ENCODE results near the gene PFN3. TPM values are rescaled to one million over a fixed set of nuclear protein-coding genes. Genes with fewer than 3 reads are reported as not detected.

Gene PFN3
- total and polyA plus RNA-seq, 8 donors = not detected

DNA sequence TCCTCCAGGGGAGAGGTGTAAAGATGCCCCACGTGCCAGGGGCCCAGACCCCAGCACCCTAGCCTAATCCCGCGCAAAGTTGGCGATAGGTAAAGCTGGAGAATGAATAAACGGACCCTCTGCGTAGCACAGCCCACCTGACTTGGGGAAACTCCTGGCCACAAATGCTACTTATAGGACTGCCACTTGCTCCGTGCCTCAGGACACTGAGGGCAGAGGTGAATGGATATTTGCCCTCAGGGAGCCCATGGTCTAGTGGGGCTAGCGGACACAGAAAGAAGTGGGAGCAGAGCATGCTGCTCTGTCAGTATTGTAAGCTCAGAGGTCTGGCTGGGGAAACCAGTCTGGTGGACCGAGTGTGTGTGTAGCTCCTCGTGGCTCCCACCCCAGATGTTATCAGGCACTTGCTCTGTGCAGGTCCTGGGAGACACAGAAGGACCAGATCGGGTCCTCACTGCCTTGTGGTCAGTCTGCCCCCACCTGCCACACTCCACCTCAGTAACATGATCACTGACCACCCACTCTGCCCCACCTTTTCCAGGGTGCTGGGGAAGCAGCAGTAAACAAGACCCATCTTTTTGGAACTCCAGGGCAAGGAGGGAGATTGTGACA is 26.9 kb upstream of the PFN3 start:
- H3K4me1 ChIP-seq = peaks cover 0 to 13% (median 4%) of the 10 kb centered on the region in 3 donors
- peaks cover 0 to 2% (median 0%) of the 10 kb centered on the region in 3 donors for H3K36me3 ChIP-seq
- no peak for ATAC-seq
- no peaks in the 10 kb centered on the region for H3K27me3 ChIP-seq
- intact Hi-C loops (cut with DNase I) = no loop called here
- no peak for DNase-seq
- no peaks in the 10 kb centered on the region for H3K9me3 ChIP-seq
- peak overlapping the region; percentile 66 to 96 (median 81) for H3K4me3 ChIP-seq
- no peak for FAIRE-seq
- WGBS, 2 donors = 16 to 21% methylated on average over 11 of the region's 11 CpGs
- peak overlapping the region; percentile 58 to 82 (median 72) for H3K27ac ChIP-seq
- TF ChIP-seq, protein P1, sequence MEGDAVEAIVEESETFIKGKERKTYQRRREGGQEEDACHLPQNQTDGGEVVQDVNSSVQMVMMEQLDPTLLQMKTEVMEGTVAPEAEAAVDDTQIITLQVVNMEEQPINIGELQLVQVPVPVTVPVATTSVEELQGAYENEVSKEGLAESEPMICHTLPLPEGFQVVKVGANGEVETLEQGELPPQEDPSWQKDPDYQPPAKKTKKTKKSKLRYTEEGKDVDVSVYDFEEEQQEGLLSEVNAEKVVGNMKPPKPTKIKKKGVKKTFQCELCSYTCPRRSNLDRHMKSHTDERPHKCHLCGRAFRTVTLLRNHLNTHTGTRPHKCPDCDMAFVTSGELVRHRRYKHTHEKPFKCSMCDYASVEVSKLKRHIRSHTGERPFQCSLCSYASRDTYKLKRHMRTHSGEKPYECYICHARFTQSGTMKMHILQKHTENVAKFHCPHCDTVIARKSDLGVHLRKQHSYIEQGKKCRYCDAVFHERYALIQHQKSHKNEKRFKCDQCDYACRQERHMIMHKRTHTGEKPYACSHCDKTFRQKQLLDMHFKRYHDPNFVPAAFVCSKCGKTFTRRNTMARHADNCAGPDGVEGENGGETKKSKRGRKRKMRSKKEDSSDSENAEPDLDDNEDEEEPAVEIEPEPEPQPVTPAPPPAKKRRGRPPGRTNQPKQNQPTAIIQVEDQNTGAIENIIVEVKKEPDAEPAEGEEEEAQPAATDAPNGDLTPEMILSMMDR (IDR thresholded peaks at IDR 0.05) = no peak

DNA sequence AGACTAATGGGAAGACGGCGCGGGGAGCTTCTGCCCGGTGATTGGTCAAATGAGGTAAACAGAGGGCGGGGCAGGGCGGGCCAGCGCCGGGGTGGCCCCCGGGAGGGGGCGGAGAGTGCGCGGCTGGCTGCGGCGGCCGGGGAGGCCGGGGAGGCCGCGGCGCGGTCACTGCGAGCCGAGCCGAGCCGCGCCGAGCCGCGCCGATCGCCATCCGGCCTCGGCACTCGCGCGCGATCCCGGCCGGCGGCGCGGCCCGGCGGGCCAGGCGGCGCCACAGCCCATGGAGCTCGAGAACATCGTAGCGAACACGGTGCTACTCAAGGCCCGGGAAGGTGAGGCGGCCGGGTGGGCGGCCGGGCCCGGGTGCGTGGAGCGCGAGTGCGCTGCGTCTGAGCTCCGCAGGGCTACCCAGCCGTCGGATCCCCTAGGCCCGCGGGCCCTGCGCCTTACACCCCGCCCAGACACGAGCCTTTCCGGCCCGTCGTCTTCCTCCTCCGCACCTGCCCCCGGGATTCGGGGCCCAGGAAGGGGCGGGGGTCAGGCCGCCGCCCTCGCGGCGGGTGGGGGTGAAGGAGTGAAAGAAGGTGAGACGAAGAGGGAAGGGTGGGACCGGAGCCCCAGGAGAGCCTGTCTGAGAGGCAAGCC is 26.2 kb upstream of the PFN3 start, which contains the start of gene GRK6:
Gene GRK6, plus strand, starts transcription at position 111 of the 645 bp plus-strand sequence. Its CDS starts 170 bp downstream, at position 281.
- TF ChIP-seq, protein P1 (IDR thresholded peaks at IDR 0.05) = no peak
- WGBS, 2 donors = 1% methylated on average over 31 to 82 of the region's 82 CpGs
- Histone ChIP-seq H3K36me3 (no peaks in the 10 kb centered on the region), H3K9me3 (no peaks in the 10 kb centered on the region), H3K27ac (peak within 1 kb of the TSS; percentile 80 to 95 (median 85)), H3K4me1 (peaks cover 0 to 13% (median 4%) of the 10 kb centered on the region in 3 donors), H3K27me3 (no peaks in the 10 kb centered on the region), H3K4me3 (peak within 1 kb of the TSS; percentile 66 to 96 (median 81))
- peak in 1 of 4 donors; percentile 1 for ATAC-seq
- intact Hi-C loops (cut with DNase I) = no loop called here
- DNase-seq = peak in 5 of 6 donors; percentile 47 to 94 (median 71)
- no peak for FAIRE-seq

DNA sequence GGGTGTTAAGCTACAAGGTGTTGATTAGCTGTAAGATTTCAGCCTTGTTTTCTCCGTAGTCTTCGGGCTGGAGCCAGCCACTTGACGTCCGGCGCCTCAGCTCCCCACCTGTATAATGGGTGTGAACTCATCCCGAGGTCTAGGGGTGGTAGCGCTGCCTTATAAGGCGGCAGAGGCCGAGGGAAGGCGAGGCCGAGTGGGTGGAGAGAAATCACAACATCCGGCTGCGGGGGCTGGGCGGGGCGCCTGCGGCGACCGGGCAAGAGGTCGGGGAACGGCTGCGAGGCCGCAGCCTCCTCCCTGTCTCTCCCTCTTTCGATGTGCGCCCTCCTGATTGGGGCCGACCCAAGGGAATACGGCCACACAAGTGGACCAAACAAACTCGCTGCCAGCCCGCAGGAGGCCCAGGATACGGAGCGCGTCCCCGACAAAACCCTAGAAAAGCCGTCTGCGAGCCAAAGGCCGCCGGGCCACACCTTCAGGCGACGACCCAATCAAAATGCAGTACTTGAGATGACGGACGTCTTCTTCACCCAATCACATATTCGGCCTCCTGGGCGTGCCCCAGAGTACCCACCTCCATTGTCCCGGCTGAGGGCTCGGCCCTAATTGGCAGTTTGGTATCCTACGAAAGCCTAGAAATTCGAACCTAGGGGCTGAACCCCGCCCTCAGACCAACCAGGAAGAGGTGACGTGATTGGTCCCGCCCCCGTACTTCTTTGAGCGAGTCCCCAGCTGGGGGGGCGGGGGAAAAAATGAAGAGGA is 25.5 kb upstream of the PFN3 start:
- Histone ChIP-seq H3K9me3 (no peaks in the 10 kb centered on the region), H3K27me3 (no peaks in the 10 kb centered on the region), H3K27ac (peak overlapping the region; percentile 80 to 95 (median 85)), H3K4me3 (peak overlapping the region; percentile 23 to 56 (median 46)), H3K4me1 (peaks cover 0 to 13% (median 4%) of the 10 kb centered on the region in 3 donors), H3K36me3 (no peaks in the 10 kb centered on the region)
- DNase-seq (peak; percentile 91 to 100 (median 100)), ATAC-seq (peak; percentile 92 to 96 (median 93)), FAIRE-seq (peak; percentile 96)
- WGBS, 2 donors = 0% methylated on average over 48 to 52 of the region's 52 CpGs
- TF ChIP-seq, protein P1 (IDR thresholded peaks at IDR 0.05) = no peak
- intact Hi-C loops (cut with DNase I) = no loop called here

DNA sequence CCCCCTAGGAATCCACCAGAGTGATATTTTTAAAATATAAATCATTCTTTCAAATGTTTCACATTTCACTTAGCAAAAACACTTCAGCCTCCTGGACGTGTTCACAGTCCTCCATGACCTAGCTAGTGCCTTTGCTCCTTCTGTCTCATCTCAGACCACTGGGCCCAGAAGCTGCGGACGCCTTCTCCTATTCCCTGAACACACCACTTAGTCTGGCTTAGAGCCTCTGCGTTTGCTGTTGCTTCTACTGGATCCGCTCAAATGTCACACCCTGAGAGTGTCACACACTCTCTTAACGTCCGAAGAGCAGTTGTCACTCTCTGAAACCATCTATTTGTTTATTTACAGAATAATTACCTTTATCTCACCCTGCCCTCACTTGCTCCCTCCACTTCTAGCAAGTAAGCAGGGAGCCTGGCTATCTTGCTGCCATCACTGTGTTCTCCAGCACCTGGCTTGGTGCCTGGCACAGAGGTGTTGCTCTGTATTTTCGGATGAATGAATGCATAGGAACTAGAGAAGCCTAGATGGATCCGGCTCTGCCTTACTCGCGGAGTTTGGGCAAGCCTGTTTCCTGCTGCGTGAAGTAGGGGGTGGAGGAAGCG is 24.8 kb upstream of the PFN3 start:
- ATAC-seq (no peak), FAIRE-seq (no peak), DNase-seq (no peak)
- H3K4me1 ChIP-seq = peaks cover 0 to 13% (median 4%) of the 10 kb centered on the region in 3 donors
- H3K27ac ChIP-seq = peak overlapping the region; percentile 80 to 95 (median 85)
- H3K4me3 ChIP-seq = peak overlapping the region; percentile 23 to 56 (median 46)
- no peaks in the 10 kb centered on the region for H3K36me3 ChIP-seq
- intact Hi-C loops (cut with DNase I) = no loop called here
- no peaks in the 10 kb centered on the region for H3K9me3 ChIP-seq
- no peaks in the 10 kb centered on the region for H3K27me3 ChIP-seq
- TF ChIP-seq, protein P1 (IDR thresholded peaks at IDR 0.05) = no peak
- 38 to 39% methylated on average over 13 of the region's 13 CpGs for WGBS, 2 donors

Data from pancreas (tissue), 10 donors.